ENCODE results near the gene KBTBD12. TPM values are rescaled to one million over a fixed set of nuclear protein-coding genes. Genes with fewer than 3 reads are reported as not detected.

Gene KBTBD12
- total and polyA plus RNA-seq, 2 donors (not counting 3 experiments of a cell fraction or from before 2014, with no cell fraction given), result not detected

DNA sequence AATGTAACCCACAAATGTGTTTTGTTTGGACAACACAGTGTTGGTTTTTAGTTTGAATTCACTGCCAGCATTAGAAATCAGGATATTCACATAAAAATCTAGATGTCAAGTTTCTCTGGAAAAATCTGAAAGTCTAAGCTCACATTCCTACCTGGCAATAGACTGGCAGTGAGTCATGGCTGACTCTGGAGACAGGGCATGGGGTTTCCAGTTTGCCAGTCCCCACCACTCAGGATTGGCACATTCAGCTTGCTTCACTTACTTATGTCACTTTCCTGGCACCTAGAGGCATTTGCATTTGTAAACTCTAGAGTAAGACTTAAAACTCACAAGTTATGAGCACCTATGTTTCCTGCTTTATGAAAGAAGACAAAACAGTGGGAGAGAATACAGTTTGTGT lies 118.1 kb downstream of the KBTBD12 start:
- Histone ChIP-seq H2AFZ (ENCODE audit: low read depth, low read length) (no peak overlapping the region), H3K9me1 (replicated peaks; ENCODE audit: control insufficient read depth, extremely low read depth, insufficient read depth, low read length) (no peaks in the 10 kb centered on the region), H3K4me1 (ENCODE audit: control insufficient read depth, extremely low read depth, insufficient read depth, low read length) (no peaks in the 10 kb centered on the region), H3K4me3 (replicated peaks in 1 of 3; ENCODE audit: insufficient read depth in 1 of 3, low read depth in 1 of 3, low read length in 3 of 3) (no peak overlapping the region), H3K36me3 (ENCODE audit: control insufficient read depth in 2 of 2, extremely low read depth in 1 of 2, insufficient read depth in 2 of 2, low read length in 2 of 2) (no peaks in the 10 kb centered on the region), H3K27me3 (ENCODE audit: control insufficient read depth in 2 of 2, insufficient read depth in 2 of 2, low read length in 2 of 2) (peaks cover 11 to 14% of the 10 kb centered on the region in 2 experiments), H3K9ac (replicated peaks; ENCODE audit: extremely low read depth, insufficient read depth, low read length) (no peak overlapping the region), H3K4me2 (ENCODE audit: insufficient read depth, low read length) (no peak overlapping the region), H4K20me1 (replicated peaks; ENCODE audit: control insufficient read depth, extremely low read depth, insufficient read depth, low read length) (no peaks in the 10 kb centered on the region), H3K79me2 (ENCODE audit: control insufficient read depth, insufficient read depth, low read length) (no peaks in the 10 kb centered on the region), H3K27ac (ENCODE audit: insufficient read depth, low read depth, low read length) (no peak overlapping the region), H3K9me3 (replicated peaks; ENCODE audit: control insufficient read depth, insufficient read depth, low read length) (no peaks in the 10 kb centered on the region)
- no TSS peak for BruUV-seq (replicated peaks)
- no peak for FAIRE-seq
- ChIA-PET CTCF (no interaction called here), POLR2A (no interaction called here)
- no peak for TF ChIP-seq EZH2 (IDR thresholded peaks at IDR 0.05; ENCODE audit: borderline replicate concordance, low read depth, low read length, severe bottlenecking)
- TF ChIP-seq, protein P1, sequence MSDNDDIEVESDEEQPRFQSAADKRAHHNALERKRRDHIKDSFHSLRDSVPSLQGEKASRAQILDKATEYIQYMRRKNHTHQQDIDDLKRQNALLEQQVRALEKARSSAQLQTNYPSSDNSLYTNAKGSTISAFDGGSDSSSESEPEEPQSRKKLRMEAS (IDR thresholded peaks at IDR 0.05; ENCODE audit: insufficient read depth, insufficient read length), result no peak
- no peak for TF ChIP-seq POLR2AphosphoS5 (IDR thresholded peaks at IDR 0.05; ENCODE audit: insufficient read depth, low read depth, low read length)
- TF ChIP-seq, protein P2, sequence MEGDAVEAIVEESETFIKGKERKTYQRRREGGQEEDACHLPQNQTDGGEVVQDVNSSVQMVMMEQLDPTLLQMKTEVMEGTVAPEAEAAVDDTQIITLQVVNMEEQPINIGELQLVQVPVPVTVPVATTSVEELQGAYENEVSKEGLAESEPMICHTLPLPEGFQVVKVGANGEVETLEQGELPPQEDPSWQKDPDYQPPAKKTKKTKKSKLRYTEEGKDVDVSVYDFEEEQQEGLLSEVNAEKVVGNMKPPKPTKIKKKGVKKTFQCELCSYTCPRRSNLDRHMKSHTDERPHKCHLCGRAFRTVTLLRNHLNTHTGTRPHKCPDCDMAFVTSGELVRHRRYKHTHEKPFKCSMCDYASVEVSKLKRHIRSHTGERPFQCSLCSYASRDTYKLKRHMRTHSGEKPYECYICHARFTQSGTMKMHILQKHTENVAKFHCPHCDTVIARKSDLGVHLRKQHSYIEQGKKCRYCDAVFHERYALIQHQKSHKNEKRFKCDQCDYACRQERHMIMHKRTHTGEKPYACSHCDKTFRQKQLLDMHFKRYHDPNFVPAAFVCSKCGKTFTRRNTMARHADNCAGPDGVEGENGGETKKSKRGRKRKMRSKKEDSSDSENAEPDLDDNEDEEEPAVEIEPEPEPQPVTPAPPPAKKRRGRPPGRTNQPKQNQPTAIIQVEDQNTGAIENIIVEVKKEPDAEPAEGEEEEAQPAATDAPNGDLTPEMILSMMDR (IDR thresholded peaks at IDR 0.05; ENCODE audit: extremely low read depth in 1 of 2, insufficient read depth in 1 of 2, low read depth in 1 of 2, low read length in 2 of 2), result no peak
- TF ChIP-seq FOS (IDR thresholded peaks at IDR 0.05; ENCODE audit: borderline replicate concordance, insufficient read depth, low read length), result no peak
- TF ChIP-seq MYC (IDR thresholded peaks at IDR 0.05; ENCODE audit: low read depth, low read length), result no peak
- no peak for TF ChIP-seq GATA2 (IDR thresholded peaks at IDR 0.05; ENCODE audit: insufficient read depth, insufficient read length, low read depth, low read length)
- no peak for TF ChIP-seq POLR2A (IDR thresholded peaks at IDR 0.05; ENCODE audit: low read depth, low read length)
- no peak for TF ChIP-seq JUN (IDR thresholded peaks at IDR 0.05; ENCODE audit: borderline replicate concordance, insufficient read depth, insufficient read length, low read depth)
- no peak for DNase-seq (ENCODE audit: low read depth, low spot score)
- intact Hi-C loops (cut with micrococcal nuclease) (no loop called here), dilution Hi-C loops (cut with MboI; ENCODE audit: extremely low pct_ligation_motif_present, low sequenced_read_pairs) (no loop called here)
